GM21737 (cell line): Measurements from ENCODE around the gene SCUBE1.

Experiments
- ATAC-seq: cut with Tn5 transposase; IDR thresholded peaks from one replicate; pipeline ENCODE4 v1.9.1; 2021; ENCODE audit warnings: mild to moderate bottlenecking, moderate library complexity; ENCODE audit not compliant: unreplicated experiment

Gene SCUBE1

GRCh38 chr22:43304831-43305590 is 38.2 kb downstream of the SCUBE1 start:
- ATAC-seq = no peak

GRCh38 chr22:43303751-43304150 is 39.4 kb downstream of the SCUBE1 start:
- no peak for ATAC-seq

GRCh38 chr22:43303166-43303565 is 40.0 kb downstream of the SCUBE1 start:
- no peak for ATAC-seq

- no peak for ATAC-seq
These were observed 40.6 kb downstream of the SCUBE1 start for GRCh38 chr22:43302531-43303041.

GRCh38 chr22:43301866-43302265 is 41.3 kb downstream of the SCUBE1 start:
- no peak for ATAC-seq

- ATAC-seq = no peak
These were observed 42.1 kb downstream of the SCUBE1 start for GRCh38 chr22:43300891-43301676.

- no peak for ATAC-seq
These were observed 43.4 kb downstream of the SCUBE1 start for GRCh38 chr22:43299736-43300135.

GRCh38 chr22:43298062-43298801 is 44.9 kb downstream of the SCUBE1 start:
- ATAC-seq = no peak

GRCh38 chr22:43297270-43298061 is 45.7 kb downstream of the SCUBE1 start:
- ATAC-seq = no peak

GRCh38 chr22:43296276-43296902 is 46.8 kb downstream of the SCUBE1 start:
- ATAC-seq = no peak

GRCh38 chr22:43295660-43296059 is 47.5 kb downstream of the SCUBE1 start:
- ATAC-seq = no peak

GRCh38 chr22:43295173-43295572 is 48.0 kb downstream of the SCUBE1 start:
- ATAC-seq = no peak

GRCh38 chr22:43293655-43294392 is 49.3 kb downstream of the SCUBE1 start:
- ATAC-seq = no peak

GRCh38 chr22:43293259-43293654 is 49.9 kb downstream of the SCUBE1 start:
- ATAC-seq = no peak

GRCh38 chr22:43292630-43293018 is 50.5 kb downstream of the SCUBE1 start:
- no peak for ATAC-seq

GRCh38 chr22:43291381-43291780 is 51.8 kb downstream of the SCUBE1 start:
- ATAC-seq = no peak

GRCh38 chr22:43289976-43290721 is 53.0 kb downstream of the SCUBE1 start:
- no peak for ATAC-seq

GRCh38 chr22:43289531-43289963 is 53.6 kb downstream of the SCUBE1 start:
- ATAC-seq = no peak
